PC-3 (cell line): ENCODE measurements around the gene DNASE2.

Experiments used
- CTCF ChIP-seq: fragments of 300-600 bp; sonication (generic); conservative IDR thresholded peaks from 2 replicates; pipeline ENCODE4 v1.5.1; 2017; ENCODE audit warnings: antibody characterized with exemption, low read depth, mild to moderate bottlenecking, low read length
- EZH2 ChIP-seq: fragments of 300-600 bp; sonication (generic); IDR thresholded peaks from one replicate; pipeline ENCODE4 v1.6.1; 2017; ENCODE audit warnings: antibody characterized with exemption, mild to moderate bottlenecking, low read length; ENCODE audit not compliant: unreplicated experiment

DNA sequence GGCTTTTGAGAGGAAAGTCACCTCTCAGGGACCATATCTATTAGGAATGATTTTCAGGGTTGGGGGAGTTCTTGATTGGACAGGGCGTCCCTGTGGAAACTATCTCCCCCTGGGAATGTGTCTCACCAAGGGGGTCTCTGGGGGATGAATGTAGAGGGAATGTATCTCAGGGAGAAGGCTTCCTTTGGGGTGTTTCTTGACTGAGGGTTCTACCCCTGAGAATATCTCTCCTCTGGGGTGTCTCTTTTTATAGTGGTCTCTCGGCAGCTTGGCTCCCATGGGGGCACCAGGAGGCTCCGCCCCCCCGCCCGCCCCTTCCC, 47.9 kb downstream of the DNASE2 start:
- TF ChIP-seq CTCF, result no peak
- TF ChIP-seq EZH2, result no peak
